Erythroblast (primary cell): ENCODE measurements around the gene LRRC49.

Experiments
- DNase-seq, 2 experiments: peaks; one replicate each; lab custom pipeline; 2025; lab: John Stamatoyannopoulos, UW
- GATA1 ChIP-seq: IDR thresholded peaks from 2 replicates; pipeline ENCODE4 v1.6.1; 2011; ENCODE audit warnings: low read depth, mild to moderate bottlenecking, control low read depth, low read length, moderate library complexity
- POLR2A ChIP-seq: IDR thresholded peaks from 2 replicates; pipeline ENCODE4 v1.6.1; 2011; ENCODE audit warnings: mild to moderate bottlenecking, low read length

The LRRC49 gene

DNA sequence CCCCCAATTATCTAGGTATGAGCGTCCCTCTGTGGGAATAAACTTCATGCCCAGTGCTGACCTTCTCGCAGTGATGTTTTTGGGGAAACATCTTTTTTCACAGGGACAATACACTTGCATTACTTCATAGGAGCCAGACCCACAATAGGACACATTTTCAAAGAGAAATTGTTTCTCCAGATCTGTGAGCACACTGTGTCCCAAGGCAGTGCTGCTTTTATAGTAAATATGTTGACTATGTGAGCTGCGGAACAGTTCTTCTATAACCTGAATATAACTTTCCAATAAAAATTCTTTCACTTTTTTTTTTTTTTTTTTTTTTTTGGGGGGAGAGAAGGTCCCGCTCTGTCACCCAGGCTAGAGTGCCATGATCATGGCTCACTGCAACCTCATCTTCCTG, 205.3 kb downstream of the LRRC49 start:
- no peak for DNase-seq

GRCh38 chr15:71098920-71099319, 206.3 kb downstream of the LRRC49 start:
- TF ChIP-seq GATA1 (no peak), POLR2A (no peak)
- no peak for DNase-seq

More for the DNA sequence above, 205.3 kb downstream of the LRRC49 start:
- TF ChIP-seq GATA1 (no peak), POLR2A (no peak)
